ENCODE measurements around the gene KCNMB4. TPM values are rescaled to one million over a fixed set of nuclear protein-coding genes. Genes with fewer than 3 reads are reported as not detected.

Gene KCNMB4
- total RNA-seq, 1 experiment from 2014 or later = 6.3 TPM

- BruUV-seq (replicated peaks) = no TSS peak
- CTCF ChIA-PET = interaction anchor here (0.7 kb wide), 1 partner anchor 277 kb away, joined by 3 read pairs; no protein-coding TSS in a partner anchor
- POLR2A ChIA-PET (ENCODE audit: unreplicated experiment) = interaction anchor here (0.7 kb wide), 1 partner anchor 390 kb away, joined by 6 read pairs; no protein-coding TSS in a partner anchor
Observed at GRCh38 chr12:70366581-70367257, 629 bp downstream of the KCNMB4 start.

GRCh38 chr12:70367258-70368141 is 1.4 kb downstream of the KCNMB4 start:
- Histone ChIP-seq H3K4me3 (peak overlapping the region; percentile 66), H3K27me3 (ENCODE audit: insufficient read depth, low read depth) (no peaks in the 10 kb centered on the region), H3K9me2 (ENCODE audit: insufficient read depth) (no peaks in the 10 kb centered on the region), H3K9me3 (ENCODE audit: insufficient read depth, low read depth) (no peaks in the 10 kb centered on the region), H3K27ac (no peak overlapping the region), H3K79me2 (ENCODE audit: low read depth) (no peaks in the 10 kb centered on the region; the same call in 1 of the 2 replicates), H2AFZ (peak overlapping the region; percentile 80), H3F3A (ENCODE audit: insufficient read depth, low read depth) (peaks cover 5% of the 10 kb centered on the region; the same call in 1 of the 2 replicates), H3K4me2 (peak overlapping the region; percentile 82), H4K20me1 (ENCODE audit: insufficient read depth) (no peaks in the 10 kb centered on the region), H3K36me3 (ENCODE audit: low read depth) (no peaks in the 10 kb centered on the region), H3K4me1 (replicated peaks; ENCODE audit: insufficient read depth) (peaks cover 17% of the 10 kb centered on the region)
- TF ChIP-seq EZH2 (IDR thresholded peaks at IDR 0.05; ENCODE audit: low read depth) (no peak), CTCF (conservative IDR thresholded peaks at IDR 0.05) (no peak)
- DNase-seq = no peak
- intact Hi-C loops (cut with micrococcal nuclease; ENCODE audit: unreplicated experiment) = loop anchor here (2.0 to 5.0 kb wide), 4 partner anchors 81 to 469 kb away; partner anchors contain the start of gene CNOT2
- ChIA-PET CTCF (interaction anchor here (0.7 kb wide), 1 partner anchor 276 kb away, joined by 3 read pairs; no protein-coding TSS in a partner anchor), POLR2A (ENCODE audit: unreplicated experiment) (interaction anchor here (0.7 kb wide), 2 partner anchors 389 to 1128 kb away, joined by 6 to 18 read pairs; no protein-coding TSS in a partner anchor)
- BruUV-seq (replicated peaks) = TSS peak; percentile 25

More at GRCh38 chr12:70366581-70367257, 629 bp downstream of the KCNMB4 start:
- peaks cover 17% of the 10 kb centered on the region for H3K4me1 ChIP-seq (replicated peaks; ENCODE audit: insufficient read depth)
- H3K27ac ChIP-seq = no peak overlapping the region
- no peaks in the 10 kb centered on the region for H3K9me2 ChIP-seq (ENCODE audit: insufficient read depth)
- H3F3A ChIP-seq (ENCODE audit: insufficient read depth, low read depth) = peaks cover 5% of the 10 kb centered on the region; the same call in 1 of the 2 replicates
- no peaks in the 10 kb centered on the region; the same call in 1 of the 2 replicates for H3K79me2 ChIP-seq (ENCODE audit: low read depth)
- no peak for TF ChIP-seq EZH2 (IDR thresholded peaks at IDR 0.05; ENCODE audit: low read depth)
- no peak for TF ChIP-seq CTCF (conservative IDR thresholded peaks at IDR 0.05)
- H3K27me3 ChIP-seq (ENCODE audit: insufficient read depth, low read depth) = no peaks in the 10 kb centered on the region
- H2AFZ ChIP-seq = peak overlapping the region; percentile 80
- H3K4me2 ChIP-seq = peak overlapping the region; percentile 82
- no peaks in the 10 kb centered on the region for H3K36me3 ChIP-seq (ENCODE audit: low read depth)
- H4K20me1 ChIP-seq (ENCODE audit: insufficient read depth) = no peaks in the 10 kb centered on the region
- no peaks in the 10 kb centered on the region for H3K9me3 ChIP-seq (ENCODE audit: insufficient read depth, low read depth)
- H3K4me3 ChIP-seq = peak overlapping the region; percentile 66
- intact Hi-C loops (cut with micrococcal nuclease; ENCODE audit: unreplicated experiment) = loop anchor here (2.0 to 5.0 kb wide), 4 partner anchors 82 to 468 kb away; partner anchors contain the start of gene CNOT2
- peak; percentile 49 to 55 for DNase-seq

- POLR2A ChIA-PET (ENCODE audit: unreplicated experiment) = interaction anchor here (0.6 kb wide), 1 partner anchor 61 kb away, joined by 4 read pairs; no protein-coding TSS in a partner anchor
Observed at GRCh38 chr12:70372881-70373280, 6.8 kb downstream of the KCNMB4 start.

More at GRCh38 chr12:70372881-70373280, 6.8 kb downstream of the KCNMB4 start:
- no peaks in the 10 kb centered on the region for H3K9me2 ChIP-seq (ENCODE audit: insufficient read depth)
- H3K36me3 ChIP-seq (ENCODE audit: low read depth) = no peaks in the 10 kb centered on the region
- CTCF ChIA-PET = no interaction called here
- intact Hi-C loops (cut with micrococcal nuclease; ENCODE audit: unreplicated experiment) = no loop called here
- H2AFZ ChIP-seq = no peak overlapping the region
- no peaks in the 10 kb centered on the region for H4K20me1 ChIP-seq (ENCODE audit: insufficient read depth)
- TF ChIP-seq EZH2 (IDR thresholded peaks at IDR 0.05; ENCODE audit: low read depth) (no peak), CTCF (conservative IDR thresholded peaks at IDR 0.05) (no peak)
- H3K4me3 ChIP-seq = no peak overlapping the region
- H3K79me2 ChIP-seq (ENCODE audit: low read depth) = no peaks in the 10 kb centered on the region; the same call in 1 of the 2 replicates
- no peaks in the 10 kb centered on the region; the same call in 1 of the 2 replicates for H3F3A ChIP-seq (ENCODE audit: insufficient read depth, low read depth)
- H3K4me2 ChIP-seq = no peak overlapping the region
- no TSS peak for BruUV-seq (replicated peaks)
- no peak for DNase-seq
- peaks cover 15% of the 10 kb centered on the region for H3K4me1 ChIP-seq (replicated peaks; ENCODE audit: insufficient read depth)
- H3K9me3 ChIP-seq (ENCODE audit: insufficient read depth, low read depth) = no peaks in the 10 kb centered on the region
- H3K27ac ChIP-seq = no peak overlapping the region
- no peaks in the 10 kb centered on the region for H3K27me3 ChIP-seq (ENCODE audit: insufficient read depth, low read depth)
